HepG2 (cell line): ENCODE data around the gene TMEM44.

Source experiments
- BHLHE40 ChIP-seq: IDR thresholded peaks from 2 replicates; pipeline ENCODE4 v1.6.1; 2011; ENCODE audit warnings: low read length, improper control_type of control experiment
- ETV6 ChIP-seq: sonication (generic); formaldehyde crosslinking; conservative IDR thresholded peaks from 2 replicates; pipeline ENCODE4 v1.4.0; 2020; ENCODE audit warnings: missing genetic modification reagents
- EZH2 ChIP-seq: conservative IDR thresholded peaks from 2 replicates; pipeline ENCODE4 v1.6.1; 2012; ENCODE audit warnings: mild to moderate bottlenecking, low read depth, low read length, moderate library complexity
- NFIC ChIP-seq: IDR thresholded peaks from 2 replicates; pipeline ENCODE4 v1.6.1; 2012; ENCODE audit warnings: mild to moderate bottlenecking, low read length, inconsistent platforms
- POLR2AphosphoS5 ChIP-seq: IDR thresholded peaks from 2 replicates; pipeline ENCODE4 v1.6.1; 2012; ENCODE audit warnings: low read depth, low read length
- ZNF205 ChIP-seq: IDR thresholded peaks from 2 replicates; pipeline ENCODE4 v1.6.1; 2018; ENCODE audit warnings: missing biosample characterization, missing genetic modification reagents
- ZNF263 ChIP-seq: sonication (generic); formaldehyde crosslinking; IDR thresholded peaks from 2 replicates; pipeline ENCODE4 v1.4.0; 2020; ENCODE audit warnings: missing genetic modification reagents
- ZNF564 ChIP-seq: sonication (generic); formaldehyde crosslinking; IDR thresholded peaks from 2 replicates; pipeline ENCODE4 v1.8.1; 2023; ENCODE audit warnings: mild to moderate bottlenecking, missing genetic modification reagents
- ZSCAN29 ChIP-seq: sonication (generic); formaldehyde crosslinking; conservative IDR thresholded peaks from 2 replicates; pipeline ENCODE4 v1.4.0; 2020; ENCODE audit warnings: mild to moderate bottlenecking, missing genetic modification reagents
- TF ChIP-seq, protein P1 (sequence below): sonication (generic); formaldehyde crosslinking; IDR thresholded peaks from 2 replicates; pipeline ENCODE4 v1.8.0; 2022; ENCODE audit warnings: mild to moderate bottlenecking, missing genetic modification reagents; ENCODE audit not compliant: insufficient replicate concordance

DNA sequence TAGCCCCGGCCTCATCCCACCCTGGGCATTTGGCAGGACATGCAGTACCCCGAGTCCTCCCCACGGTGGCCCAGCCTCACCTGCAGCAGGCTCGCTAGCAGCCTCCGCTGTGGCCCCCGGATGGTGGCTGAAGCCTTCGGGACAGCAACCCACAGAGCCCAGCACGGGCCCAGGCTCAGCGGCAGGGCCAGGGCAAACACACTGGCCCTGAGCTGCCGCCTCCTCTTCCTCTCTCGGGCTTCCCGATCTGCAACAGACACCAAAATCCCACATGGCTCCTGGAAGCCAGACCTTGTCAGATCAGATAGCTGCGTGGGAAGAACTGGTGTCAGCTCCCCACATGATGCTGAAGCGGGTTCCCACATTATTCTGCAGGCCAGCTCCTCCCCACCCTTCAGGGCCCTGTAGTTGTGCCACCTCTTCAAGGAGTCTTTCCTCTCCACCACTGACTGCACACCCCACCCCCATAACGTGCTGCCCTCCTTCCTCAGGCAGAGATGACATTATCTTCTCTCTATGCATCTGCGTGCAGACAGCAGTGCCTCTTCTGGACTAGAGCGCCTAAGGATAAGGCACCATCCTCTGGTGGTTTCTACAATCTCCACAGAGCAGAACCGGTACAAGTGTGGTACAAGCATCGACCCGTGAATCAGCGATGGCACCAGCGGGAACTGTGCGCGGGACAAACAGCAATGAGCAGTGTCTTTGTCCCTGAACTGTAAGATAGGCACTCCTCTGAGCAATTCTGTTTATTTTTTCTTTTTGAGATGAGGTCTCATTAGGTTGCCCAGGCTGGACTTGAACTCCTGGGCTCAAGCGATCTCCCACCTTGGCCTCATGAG lies 9.5 kb downstream of the TMEM44 start:
- TF ChIP-seq POLR2AphosphoS5 (no peak), ZNF263 (CRISPR knock-in tag) (no peak), NFIC (no peak), ZSCAN29 (no peak), ZNF564 (CRISPR knock-in tag) (no peak), ZNF205 (no peak), BHLHE40 (no peak), EZH2 (no peak), ETV6 (CRISPR knock-in tag) (no peak)
- TF ChIP-seq, protein P1, sequence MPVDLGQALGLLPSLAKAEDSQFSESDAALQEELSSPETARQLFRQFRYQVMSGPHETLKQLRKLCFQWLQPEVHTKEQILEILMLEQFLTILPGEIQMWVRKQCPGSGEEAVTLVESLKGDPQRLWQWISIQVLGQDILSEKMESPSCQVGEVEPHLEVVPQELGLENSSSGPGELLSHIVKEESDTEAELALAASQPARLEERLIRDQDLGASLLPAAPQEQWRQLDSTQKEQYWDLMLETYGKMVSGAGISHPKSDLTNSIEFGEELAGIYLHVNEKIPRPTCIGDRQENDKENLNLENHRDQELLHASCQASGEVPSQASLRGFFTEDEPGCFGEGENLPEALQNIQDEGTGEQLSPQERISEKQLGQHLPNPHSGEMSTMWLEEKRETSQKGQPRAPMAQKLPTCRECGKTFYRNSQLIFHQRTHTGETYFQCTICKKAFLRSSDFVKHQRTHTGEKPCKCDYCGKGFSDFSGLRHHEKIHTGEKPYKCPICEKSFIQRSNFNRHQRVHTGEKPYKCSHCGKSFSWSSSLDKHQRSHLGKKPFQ (CRISPR knock-in tag) = no peak
